HuH-7.5 (cell line): ENCODE measurements around the gene ACAT2.
"Not testable (repeated sequence)": the region's sequence is repeated elsewhere in the genome, so short reads cannot be mapped to it uniquely, and the experiment has no call there.

Source experiments
- DNase-seq: peaks from one replicate; pipeline ENCODE4 v3.0.0; 2011; ENCODE audit warnings: low spot score

The ACAT2 gene

DNA sequence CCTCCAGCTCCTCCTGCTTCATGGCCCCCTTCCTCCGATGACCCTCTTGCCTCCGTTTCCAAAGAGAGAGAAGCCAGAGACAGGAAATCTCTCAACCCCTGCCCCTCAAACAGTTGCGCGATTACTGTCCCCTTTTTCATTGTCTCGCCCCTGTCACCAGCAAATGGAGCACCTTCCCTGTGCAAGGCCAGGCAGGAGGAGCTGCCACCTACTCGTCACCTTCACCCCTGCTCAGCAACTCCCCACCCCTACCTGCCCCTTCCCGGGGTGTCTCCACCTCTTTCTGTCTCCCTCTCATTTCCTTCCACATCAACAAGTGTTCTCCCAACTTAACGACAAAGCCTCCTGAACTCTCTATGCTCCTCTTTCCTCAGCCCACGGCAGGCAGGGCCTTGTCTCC is 51.9 kb downstream of the ACAT2 start:
- DNase-seq: no peak

DNA sequence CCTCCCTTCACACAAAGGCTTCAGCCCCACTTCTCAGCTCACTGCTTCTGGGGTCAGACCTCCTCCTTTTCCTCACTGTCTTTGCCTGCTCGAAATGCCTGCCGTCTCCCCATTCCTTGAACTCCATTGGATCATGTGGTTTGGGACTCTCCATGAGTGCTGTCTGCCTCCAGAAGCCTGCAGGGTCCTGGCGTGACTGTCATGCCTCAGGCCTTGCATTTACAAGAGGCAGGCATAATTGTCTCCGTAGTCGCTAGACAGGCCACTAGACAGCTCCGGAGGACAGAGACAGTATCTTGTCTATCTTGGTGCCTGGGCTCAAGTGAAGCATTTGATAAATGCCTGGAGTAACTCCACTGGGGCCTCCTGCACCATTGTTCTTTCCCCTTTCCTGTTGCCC is 53.6 kb downstream of the ACAT2 start:
- DNase-seq: no peak

DNA sequence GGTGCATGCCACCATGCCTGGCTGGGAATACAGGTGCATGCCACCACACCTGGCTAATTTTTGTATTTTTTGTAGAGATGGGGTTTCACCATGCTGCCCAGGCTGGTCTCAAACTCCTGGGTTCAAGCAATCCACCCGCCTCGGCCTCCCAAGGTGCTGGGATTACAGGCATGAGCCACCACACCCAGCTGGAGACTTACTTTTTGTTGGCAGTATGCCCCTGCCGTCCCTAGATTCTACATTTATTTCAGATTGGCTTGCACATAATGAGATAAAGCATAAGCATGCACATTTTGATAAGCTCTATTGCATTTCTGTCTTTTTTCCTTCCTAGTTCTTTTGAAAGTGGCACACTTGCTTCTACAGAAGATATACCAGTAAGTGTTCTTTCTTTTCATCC is 54.9 kb downstream of the ACAT2 start:
- DNase-seq: not testable (repeated sequence)

DNA sequence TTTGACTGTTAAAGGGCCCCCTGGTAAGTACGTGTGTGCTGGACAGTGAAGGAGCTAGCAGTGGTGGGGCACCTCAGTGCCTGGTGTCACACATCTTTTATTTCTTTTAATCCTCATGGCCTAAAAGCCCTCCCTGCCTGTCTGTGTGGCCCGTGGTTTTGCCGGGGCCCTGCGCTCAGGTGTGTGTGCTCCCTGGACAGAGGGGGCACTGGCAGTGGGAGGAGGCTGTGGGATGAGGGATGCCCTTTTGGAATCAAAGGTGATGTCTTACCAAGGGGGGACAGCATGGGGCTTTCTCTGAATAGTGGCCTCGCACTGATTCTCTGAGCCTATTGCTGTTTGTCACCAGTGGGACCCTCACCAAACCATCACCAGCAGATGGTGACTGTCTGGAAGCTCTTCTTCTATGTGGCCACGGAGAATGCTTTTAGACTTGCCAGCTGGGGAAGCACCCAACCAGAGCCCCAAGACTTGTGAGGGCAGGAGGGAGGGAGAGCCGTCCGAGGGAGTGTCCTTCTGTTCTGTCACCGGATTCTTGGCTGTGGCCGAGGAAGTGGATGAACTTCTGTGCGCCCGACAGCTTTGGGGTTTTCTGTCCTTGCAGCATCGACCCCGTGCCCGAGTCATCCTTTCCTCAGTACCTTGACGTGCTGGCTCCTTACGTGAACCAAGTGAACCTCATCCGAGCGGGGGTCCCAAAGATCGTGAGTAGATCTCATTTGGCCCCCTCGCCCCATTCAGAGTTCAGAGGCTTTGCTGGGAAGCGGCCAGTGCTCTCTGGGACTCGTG is 56.3 kb downstream of the ACAT2 start:
- DNase-seq: no peak

DNA sequence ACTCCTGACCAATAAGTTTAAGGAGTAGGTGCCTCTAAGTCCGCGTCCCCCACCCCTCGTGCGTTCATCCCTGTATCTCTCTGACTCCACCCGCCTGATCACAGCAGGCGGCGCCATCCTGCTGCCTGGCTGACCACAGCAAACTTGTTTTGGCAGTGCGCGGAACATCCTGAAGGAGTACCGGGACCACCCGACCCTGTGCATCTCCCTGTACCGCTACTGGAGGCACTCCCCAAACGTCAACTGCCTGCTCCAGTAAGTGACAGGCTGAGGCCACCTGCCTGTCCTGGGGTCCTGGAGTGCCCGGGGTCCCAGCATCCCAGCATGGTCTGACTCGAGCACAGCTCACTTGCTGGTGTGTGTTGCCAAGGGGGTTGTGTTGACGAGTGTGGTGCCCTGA is 57.3 kb downstream of the ACAT2 start:
- DNase-seq: no peak

DNA sequence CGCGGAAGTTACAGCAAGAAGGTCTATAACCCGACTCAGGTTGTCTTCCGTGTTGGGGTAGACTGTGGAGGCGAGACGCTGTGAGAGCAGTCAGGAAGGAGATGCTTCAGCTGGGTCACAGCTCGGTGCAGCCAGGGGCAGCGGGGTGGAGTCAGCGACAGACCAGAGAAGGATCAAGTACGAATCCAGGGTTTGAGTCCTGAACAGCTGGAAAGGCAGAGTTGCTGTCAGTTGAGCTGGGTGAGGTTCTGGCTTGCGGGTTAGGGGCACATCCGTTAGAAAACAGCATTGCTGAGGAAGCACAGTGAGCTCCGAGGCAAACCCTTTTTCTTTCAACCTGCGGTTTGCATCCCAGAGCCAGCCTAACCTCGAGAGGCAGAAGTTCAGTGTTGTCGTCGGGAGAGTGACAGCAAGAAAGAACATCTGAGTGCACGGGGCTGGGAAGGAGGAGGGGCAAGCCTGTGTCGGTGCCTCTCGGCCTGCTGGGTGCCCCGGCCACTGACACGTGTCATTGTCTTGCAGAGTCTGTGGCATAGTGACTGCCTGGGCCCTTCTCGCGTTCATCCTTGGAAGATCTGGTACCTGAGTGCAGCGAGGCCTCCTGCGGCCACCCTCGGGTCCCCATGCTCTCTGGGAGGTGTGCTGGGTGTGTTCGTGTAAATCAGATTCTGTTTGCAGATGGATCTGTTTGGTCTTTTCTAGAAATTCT is 58.2 kb downstream of the ACAT2 start:
- DNase-seq: no peak

DNA sequence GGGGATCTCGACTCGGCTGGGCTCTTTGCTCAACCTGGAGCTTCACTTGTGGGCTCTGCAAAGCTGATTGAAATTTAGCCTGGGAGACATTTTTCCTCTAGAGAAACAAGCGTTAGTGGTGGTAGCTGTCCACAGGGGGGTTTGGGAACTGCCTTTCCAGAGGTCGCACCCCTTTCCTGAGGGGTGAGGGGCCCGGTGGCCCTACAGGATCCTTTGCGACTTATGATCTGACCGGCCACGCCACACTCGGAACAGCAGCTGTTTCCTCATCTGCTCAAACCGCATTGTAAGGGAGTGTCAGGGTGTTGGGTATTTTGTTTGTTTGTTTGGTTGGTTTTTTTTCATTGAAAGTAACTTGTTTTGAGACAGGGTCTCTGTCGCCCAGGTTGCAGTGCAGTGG is 59.3 kb downstream of the ACAT2 start:
- DNase-seq: no peak

DNA sequence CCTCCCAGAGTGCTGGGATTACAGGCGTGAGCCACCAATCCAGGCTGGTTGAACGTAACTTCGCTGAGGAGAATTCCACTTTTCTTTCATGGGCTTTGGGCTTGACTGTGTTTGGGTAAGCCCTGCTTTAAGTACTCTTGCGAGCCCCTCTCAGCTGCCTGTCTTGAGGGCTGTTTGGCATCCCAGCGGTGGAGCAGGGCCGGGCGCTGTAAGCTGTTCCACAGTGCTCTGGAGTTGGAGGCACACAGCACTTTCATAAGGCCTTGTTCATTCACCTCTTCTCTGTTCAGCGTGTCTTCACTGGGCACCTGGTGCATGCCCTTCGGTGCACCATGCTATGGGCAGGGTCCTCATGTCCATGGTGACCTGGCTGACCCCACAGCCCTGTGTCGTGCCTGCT is 59.9 kb downstream of the ACAT2 start:
- DNase-seq: no peak

DNA sequence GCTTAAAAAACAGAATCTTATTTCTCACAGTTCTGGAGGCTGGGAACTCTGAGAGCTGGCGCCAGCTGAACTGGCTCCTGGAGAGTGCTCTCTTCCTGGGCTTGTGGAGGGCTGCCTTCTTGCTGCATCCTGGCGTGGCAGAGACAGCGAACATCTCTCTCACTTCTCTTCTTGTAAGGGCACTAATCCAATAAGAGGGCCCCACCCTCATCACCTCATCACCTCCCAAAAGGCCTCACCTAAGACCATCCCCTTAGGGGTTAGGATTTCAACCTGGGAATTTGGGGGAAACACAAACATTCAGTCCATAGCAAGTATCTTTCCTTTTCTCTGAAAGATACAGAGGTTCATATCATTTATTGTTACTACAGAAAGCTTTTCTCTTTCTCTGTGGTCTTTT is 62.1 kb downstream of the ACAT2 start:
- DNase-seq: no peak

DNA sequence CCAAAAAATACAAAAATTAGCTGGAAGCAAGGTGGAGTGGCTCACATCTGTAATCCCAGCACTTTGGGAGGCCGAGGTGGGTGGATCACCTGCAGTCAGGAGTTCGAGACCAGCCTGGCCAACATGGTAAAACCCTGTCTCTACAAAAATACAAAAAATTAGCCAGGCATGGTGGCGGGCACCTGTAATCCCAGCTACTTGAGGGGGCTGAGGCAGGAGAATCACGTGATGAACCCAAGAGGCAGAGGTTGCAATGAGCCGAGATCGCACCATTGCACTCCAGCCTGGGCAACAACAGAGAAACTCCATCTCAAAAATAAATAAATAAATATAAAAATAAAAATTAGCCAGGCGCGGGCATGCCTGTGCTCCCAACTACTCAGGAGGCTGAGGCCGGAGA is 62.8 kb downstream of the ACAT2 start:
- DNase-seq: not testable (repeated sequence)

DNA sequence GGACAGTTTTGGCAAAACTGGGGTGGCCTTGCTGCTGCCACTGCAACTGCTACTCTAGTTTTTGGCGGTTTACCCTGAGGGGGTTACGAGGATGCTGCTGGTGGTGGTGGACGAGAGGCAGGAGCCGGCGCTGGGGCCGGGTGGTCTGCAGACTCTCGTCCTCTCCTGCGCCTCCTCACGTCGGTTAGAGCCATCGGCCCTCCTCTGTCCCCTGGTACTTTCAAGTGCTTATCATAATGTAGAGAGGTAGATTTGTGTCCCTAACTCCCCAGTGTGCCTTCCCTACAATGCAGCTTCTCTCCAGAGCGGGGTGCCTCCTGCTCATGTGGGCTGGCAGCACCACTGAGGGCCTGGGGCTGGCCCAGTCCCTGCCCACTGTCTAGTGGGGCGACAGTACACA is 64.2 kb downstream of the ACAT2 start:
- no peak for DNase-seq

DNA sequence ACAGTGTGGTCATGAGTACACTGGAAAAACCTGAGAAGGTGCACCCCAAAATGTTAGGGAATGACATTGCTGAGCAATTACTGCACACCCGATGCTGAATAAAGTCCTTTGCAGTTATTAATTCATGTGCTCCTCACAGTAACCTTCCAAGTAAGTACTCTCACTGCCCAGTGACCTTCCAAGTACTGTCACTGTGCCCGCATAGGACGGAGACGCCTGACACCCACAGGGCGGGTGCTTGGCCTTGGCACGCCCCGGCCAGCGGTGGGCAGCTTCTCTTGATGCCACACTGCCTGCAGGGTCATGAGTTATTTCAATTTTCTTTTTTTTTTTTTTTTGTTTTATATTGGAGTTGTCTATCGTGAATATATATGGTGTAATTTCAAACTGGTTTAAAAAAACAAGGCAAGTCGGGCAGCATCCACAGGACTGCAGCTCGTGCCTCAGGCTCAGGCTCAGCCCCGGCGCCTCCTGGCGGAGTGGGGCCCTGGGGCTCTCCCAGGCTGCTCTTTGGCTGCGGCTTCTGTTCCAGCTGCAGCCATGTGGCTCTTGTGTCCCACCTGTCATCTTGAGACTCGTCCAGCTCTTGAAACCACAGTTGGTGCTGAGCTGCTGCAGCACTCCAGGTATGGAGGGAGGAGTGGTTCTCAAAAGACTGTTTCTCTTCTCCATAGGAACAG is 65.3 kb downstream of the ACAT2 start:
- DNase-seq: no peak

DNA sequence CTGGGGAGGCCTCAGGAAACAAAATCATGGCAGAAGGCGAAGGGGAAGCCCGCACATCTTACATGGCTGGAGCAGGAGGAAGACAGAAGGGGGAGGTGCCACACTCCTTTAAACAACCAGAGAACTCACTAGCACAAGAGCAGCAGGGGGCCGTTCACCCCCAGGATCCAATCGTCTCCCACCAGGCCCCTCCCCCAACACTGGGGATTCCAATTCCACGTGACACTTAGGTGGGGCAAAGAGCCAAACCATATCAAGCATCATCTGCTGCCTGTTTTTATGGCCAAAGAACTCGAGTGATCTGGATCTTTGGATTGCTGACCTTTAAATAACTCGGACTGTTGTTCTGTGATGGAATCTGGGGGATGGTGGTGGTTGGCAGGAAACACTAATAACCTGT is 66.2 kb downstream of the ACAT2 start:
- no peak for DNase-seq
